ENCODE results near the gene CHAF1A.

The CHAF1A gene

DNA sequence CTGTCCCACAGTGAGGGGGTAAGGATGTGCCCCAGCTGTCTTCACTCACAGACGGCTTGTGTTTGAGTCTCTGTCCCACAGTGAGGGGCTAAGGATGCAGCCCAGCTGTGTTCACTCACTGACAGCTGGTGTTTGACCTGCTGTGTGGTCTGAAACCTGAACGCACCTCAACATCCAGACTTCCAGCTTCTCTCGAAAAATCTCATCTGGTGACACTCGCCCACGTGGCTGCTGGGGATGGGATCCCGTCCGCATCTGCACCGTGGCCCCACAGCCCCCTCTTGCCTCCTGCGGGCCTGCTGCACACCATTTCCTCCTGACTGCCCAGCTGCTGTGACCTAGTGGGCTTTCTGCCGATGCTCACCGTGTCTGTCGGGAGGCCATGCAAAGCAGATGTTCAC, 27.3 kb downstream of the CHAF1A start (continued):
- TF ChIP-seq ZNF510 (tag by site-specific recombination; IDR thresholded peaks at IDR 0.05; ENCODE audit: insufficient replicate concordance): no peak
- no peak for TF ChIP-seq GLIS1 (tag by site-specific recombination; IDR thresholded peaks at IDR 0.05)
- TF ChIP-seq ZNF184 (tag by site-specific recombination; IDR thresholded peaks at IDR 0.05): no peak

DNA sequence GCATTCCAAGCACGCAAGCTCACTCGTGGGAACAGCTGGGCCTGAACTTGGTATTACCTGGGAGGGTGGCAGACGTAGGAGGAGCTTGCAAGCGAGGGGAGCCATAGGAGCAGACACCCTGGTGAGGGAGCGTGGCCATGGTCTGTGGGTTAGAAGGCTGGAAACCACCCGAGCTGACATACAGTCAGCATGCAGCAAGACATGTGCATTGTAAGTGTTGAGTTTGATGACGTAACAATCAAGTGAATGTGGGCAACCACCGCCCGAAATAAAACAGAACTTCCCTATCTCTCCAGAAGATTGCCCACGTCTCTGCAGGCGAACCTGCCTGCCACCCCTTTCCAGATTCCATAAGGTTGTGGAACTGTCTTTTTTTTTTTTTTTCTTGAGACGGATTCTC, 28.3 kb downstream of the CHAF1A start:
- no peak for TF ChIP-seq ZNF791 (tag by site-specific recombination; IDR thresholded peaks at IDR 0.05)
- TF ChIP-seq, protein P1, sequence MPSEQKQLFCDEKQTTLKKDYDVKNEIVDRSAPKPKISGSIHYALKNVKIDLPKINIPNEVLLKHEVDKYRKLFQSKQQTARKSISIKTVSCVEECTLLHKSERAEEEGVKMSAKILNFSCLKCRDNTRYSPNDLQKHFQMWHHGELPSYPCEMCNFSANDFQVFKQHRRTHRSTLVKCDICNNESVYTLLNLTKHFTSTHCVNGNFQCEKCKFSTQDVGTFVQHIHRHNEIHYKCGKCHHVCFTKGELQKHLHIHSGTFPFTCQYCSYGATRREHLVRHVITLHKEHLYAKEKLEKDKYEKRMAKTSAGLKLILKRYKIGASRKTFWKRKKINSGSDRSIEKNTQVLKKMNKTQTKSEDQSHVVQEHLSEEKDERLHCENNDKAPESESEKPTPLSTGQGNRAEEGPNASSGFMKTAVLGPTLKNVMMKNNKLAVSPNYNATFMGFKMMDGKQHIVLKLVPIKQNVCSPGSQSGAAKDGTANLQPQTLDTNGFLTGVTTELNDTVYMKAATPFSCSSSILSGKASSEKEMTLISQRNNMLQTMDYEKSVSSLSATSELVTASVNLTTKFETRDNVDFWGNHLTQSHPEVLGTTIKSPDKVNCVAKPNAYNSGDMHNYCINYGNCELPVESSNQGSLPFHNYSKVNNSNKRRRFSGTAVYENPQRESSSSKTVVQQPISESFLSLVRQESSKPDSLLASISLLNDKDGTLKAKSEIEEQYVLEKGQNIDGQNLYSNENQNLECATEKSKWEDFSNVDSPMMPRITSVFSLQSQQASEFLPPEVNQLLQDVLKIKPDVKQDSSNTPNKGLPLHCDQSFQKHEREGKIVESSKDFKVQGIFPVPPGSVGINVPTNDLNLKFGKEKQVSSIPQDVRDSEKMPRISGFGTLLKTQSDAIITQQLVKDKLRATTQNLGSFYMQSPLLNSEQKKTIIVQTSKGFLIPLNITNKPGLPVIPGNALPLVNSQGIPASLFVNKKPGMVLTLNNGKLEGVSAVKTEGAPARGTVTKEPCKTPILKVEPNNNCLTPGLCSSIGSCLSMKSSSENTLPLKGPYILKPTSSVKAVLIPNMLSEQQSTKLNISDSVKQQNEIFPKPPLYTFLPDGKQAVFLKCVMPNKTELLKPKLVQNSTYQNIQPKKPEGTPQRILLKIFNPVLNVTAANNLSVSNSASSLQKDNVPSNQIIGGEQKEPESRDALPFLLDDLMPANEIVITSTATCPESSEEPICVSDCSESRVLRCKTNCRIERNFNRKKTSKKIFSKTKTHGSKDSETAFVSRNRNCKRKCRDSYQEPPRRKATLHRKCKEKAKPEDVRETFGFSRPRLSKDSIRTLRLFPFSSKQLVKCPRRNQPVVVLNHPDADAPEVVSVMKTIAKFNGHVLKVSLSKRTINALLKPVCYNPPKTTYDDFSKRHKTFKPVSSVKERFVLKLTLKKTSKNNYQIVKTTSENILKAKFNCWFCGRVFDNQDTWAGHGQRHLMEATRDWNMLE (tag by site-specific recombination; conservative IDR thresholded peaks at IDR 0.05; ENCODE audit: low read depth): no peak
- no peak for TF ChIP-seq ZNF530 (tag by site-specific recombination; IDR thresholded peaks at IDR 0.05; ENCODE audit: low read depth)
- no peak for TF ChIP-seq ZNF707 (tag by site-specific recombination; IDR thresholded peaks at IDR 0.05)
- TF ChIP-seq ZSCAN30 (tag by site-specific recombination; IDR thresholded peaks at IDR 0.05): no peak
- TF ChIP-seq YY1 (tag by site-specific recombination; IDR thresholded peaks at IDR 0.05): no peak
- no peak for TF ChIP-seq KLF10 (tag by site-specific recombination; IDR thresholded peaks at IDR 0.05)
- TF ChIP-seq RBAK (tag by site-specific recombination; IDR thresholded peaks at IDR 0.05): no peak
- TF ChIP-seq ZNF354C (tag by site-specific recombination; IDR thresholded peaks at IDR 0.05; ENCODE audit: borderline replicate concordance, low read depth): no peak
- no peak for TF ChIP-seq ZNF37A (tag by site-specific recombination; IDR thresholded peaks at IDR 0.05)
- TF ChIP-seq, protein P2, sequence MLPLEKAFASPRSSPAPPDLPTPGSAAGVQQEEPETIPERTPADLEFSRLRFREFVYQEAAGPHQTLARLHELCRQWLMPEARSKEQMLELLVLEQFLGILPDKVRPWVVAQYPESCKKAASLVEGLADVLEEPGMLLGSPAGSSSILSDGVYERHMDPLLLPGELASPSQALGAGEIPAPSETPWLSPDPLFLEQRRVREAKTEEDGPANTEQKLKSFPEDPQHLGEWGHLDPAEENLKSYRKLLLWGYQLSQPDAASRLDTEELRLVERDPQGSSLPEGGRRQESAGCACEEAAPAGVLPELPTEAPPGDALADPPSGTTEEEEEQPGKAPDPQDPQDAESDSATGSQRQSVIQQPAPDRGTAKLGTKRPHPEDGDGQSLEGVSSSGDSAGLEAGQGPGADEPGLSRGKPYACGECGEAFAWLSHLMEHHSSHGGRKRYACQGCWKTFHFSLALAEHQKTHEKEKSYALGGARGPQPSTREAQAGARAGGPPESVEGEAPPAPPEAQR (tag by site-specific recombination; IDR thresholded peaks at IDR 0.05): no peak
- no peak for TF ChIP-seq ZNF239 (tag by site-specific recombination; IDR thresholded peaks at IDR 0.05)
- TF ChIP-seq ZNF391 (tag by site-specific recombination; IDR thresholded peaks at IDR 0.05; ENCODE audit: borderline replicate concordance, low read depth): no peak
- TF ChIP-seq, protein P3, sequence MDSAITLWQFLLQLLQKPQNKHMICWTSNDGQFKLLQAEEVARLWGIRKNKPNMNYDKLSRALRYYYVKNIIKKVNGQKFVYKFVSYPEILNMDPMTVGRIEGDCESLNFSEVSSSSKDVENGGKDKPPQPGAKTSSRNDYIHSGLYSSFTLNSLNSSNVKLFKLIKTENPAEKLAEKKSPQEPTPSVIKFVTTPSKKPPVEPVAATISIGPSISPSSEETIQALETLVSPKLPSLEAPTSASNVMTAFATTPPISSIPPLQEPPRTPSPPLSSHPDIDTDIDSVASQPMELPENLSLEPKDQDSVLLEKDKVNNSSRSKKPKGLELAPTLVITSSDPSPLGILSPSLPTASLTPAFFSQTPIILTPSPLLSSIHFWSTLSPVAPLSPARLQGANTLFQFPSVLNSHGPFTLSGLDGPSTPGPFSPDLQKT (IDR thresholded peaks at IDR 0.05; ENCODE audit: borderline replicate concordance, low read depth, low read length): no peak
- TF ChIP-seq ZNF274 (IDR thresholded peaks at IDR 0.05; ENCODE audit: low read length): no peak
- no peak for TF ChIP-seq ZNF274 (tag by site-specific recombination; IDR thresholded peaks at IDR 0.05; ENCODE audit: borderline replicate concordance)
- TF ChIP-seq ZNF248 (tag by site-specific recombination; IDR thresholded peaks at IDR 0.05): no peak
- TF ChIP-seq, protein P4, sequence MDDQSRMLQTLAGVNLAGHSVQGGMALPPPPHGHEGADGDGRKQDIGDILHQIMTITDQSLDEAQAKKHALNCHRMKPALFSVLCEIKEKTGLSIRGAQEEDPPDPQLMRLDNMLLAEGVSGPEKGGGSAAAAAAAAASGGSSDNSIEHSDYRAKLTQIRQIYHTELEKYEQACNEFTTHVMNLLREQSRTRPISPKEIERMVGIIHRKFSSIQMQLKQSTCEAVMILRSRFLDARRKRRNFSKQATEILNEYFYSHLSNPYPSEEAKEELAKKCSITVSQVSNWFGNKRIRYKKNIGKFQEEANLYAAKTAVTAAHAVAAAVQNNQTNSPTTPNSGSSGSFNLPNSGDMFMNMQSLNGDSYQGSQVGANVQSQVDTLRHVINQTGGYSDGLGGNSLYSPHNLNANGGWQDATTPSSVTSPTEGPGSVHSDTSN (CRISPR knock-in tag; IDR thresholded peaks at IDR 0.05): no peak
- no peak for TF ChIP-seq KLF7 (tag by site-specific recombination; IDR thresholded peaks at IDR 0.05; ENCODE audit: borderline replicate concordance)
- no peak for TF ChIP-seq GLIS1 (tag by site-specific recombination; IDR thresholded peaks at IDR 0.05)
- Histone ChIP-seq H3K9me3 (ENCODE audit: control insufficient read depth, insufficient read depth, low read depth, low read length) (no peaks in the 10 kb centered on the region), H3K27ac (ENCODE audit: extremely low read depth, low read depth, low read length) (no peak overlapping the region), H3K4me1 (ENCODE audit: control insufficient read depth, insufficient read depth, low read length) (no peaks in the 10 kb centered on the region), H3K36me3 (ENCODE audit: control insufficient read depth in 2 of 2, insufficient read depth in 1 of 2, low read length in 2 of 2) (peaks cover 60 to 85% of the 10 kb centered on the region in 2 experiments), H3K4me3 (ENCODE audit: low read depth, low read length) (no peak overlapping the region)
- POLR2A ChIA-PET: interaction anchor here (0.6 kb wide), 1 partner anchor 134 kb away, joined by 4 read pairs; no protein-coding TSS in a partner anchor
- CTCF ChIA-PET: interaction anchor here (0.6 kb wide), 1 partner anchor 122 kb away, joined by 4 read pairs; no protein-coding TSS in a partner anchor

All from HEK293 (cell line).